Measurements from ENCODE around the gene DYNC1H1. TPM values are rescaled to one million over a fixed set of nuclear protein-coding genes. Genes with fewer than 3 reads are reported as not detected.

The DYNC1H1 gene
- total RNA-seq, 2 experiments from 2014 or later, result 291 to 301 TPM

DNA sequence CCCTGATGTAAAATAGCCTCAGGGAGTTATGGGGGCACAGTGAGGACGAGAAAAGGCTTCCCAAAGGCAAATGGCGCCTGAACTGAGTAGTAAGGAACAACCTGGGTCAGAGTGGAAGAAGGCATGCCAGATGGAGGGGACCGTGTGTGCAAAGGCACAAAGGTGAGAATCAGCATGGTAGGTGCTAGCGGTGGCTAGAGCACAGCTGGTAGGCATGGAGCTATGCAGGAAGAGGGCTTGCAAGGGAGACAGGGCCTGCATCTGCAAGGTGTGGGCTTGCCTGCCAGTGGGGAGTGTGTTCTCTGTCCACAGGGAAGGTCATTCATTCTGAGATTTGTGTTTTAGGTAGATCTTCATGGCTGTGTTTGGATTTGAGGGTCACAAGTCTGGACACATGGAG is 141.0 kb downstream of the DYNC1H1 start:
- ATAC-seq (no peak), DNase-seq (no peak)
- Mint-ChIP-seq H3K36me3 (ENCODE audit: low read depth) (no peaks in the 10 kb centered on the region), H3K4me1 (ENCODE audit: low read depth) (no peaks in the 10 kb centered on the region), H3K27ac (no peak overlapping the region), H3K9me3 (peaks cover 5% of the 10 kb centered on the region), H3K27me3 (no peaks in the 10 kb centered on the region), H3K4me3 (no peak overlapping the region)
- intact Hi-C loops (cut with micrococcal nuclease), result no loop called here
- TF ChIP-seq, protein P1, sequence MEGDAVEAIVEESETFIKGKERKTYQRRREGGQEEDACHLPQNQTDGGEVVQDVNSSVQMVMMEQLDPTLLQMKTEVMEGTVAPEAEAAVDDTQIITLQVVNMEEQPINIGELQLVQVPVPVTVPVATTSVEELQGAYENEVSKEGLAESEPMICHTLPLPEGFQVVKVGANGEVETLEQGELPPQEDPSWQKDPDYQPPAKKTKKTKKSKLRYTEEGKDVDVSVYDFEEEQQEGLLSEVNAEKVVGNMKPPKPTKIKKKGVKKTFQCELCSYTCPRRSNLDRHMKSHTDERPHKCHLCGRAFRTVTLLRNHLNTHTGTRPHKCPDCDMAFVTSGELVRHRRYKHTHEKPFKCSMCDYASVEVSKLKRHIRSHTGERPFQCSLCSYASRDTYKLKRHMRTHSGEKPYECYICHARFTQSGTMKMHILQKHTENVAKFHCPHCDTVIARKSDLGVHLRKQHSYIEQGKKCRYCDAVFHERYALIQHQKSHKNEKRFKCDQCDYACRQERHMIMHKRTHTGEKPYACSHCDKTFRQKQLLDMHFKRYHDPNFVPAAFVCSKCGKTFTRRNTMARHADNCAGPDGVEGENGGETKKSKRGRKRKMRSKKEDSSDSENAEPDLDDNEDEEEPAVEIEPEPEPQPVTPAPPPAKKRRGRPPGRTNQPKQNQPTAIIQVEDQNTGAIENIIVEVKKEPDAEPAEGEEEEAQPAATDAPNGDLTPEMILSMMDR (IDR thresholded peaks at IDR 0.05), result no peak
- POLR2A ChIA-PET, result no interaction called here
- CTCF ChIA-PET, result interaction anchor here (2.6 kb wide), 1 partner anchor 9 kb away, joined by 19 read pairs; no protein-coding TSS in a partner anchor

Other genes starting within 250 kb of the DYNC1H1 start
- gene PPP2R5C, start 202.9 kb upstream of the DYNC1H1 start, total RNA-seq, result 100 to 1,000 TPM; 238 to 242 TPM
- gene HSP90AA1, start 122.5 kb downstream of the DYNC1H1 start, total RNA-seq, result 1,000 to 10,000 TPM; 1,101 to 1,115 TPM
- gene WDR20, start 175.3 kb downstream of the DYNC1H1 start, total RNA-seq, result 10 to 100 TPM; 18.5 to 21.6 TPM

All from activated CD8-positive, alpha-beta T cell treated with anti-CD3 and anti-CD28 coated beads for 36 hours (primary cell).